ENCODE data around the gene CYP19A1.

- TF ChIP-seq GABPA (IDR thresholded peaks at IDR 0.05; ENCODE audit: low read depth) = no peak
- TF ChIP-seq REST (IDR thresholded peaks at IDR 0.05; ENCODE audit: insufficient replicate concordance, low read depth) = no peak
- no peak for TF ChIP-seq CTCF (IDR thresholded peaks at IDR 0.05; ENCODE audit: insufficient read depth, low read length)
These were observed 85.0 kb downstream of the CYP19A1 start for GRCh38 chr15:51253366-51253765.

All from HL-60 (cell line).